ENCODE measurements around the gene INHBB.

The INHBB gene

GRCh38 chr2:120341977-120342376 lies 4.0 kb upstream of the INHBB start:
- H3K9me3 Mint-ChIP-seq: no peaks in the 10 kb centered on the region
- peaks cover 8% of the 10 kb centered on the region for H3K4me1 Mint-ChIP-seq
- H3K27ac Mint-ChIP-seq: no peak overlapping the region
- H3K27me3 Mint-ChIP-seq (ENCODE audit: low read depth): peaks cover 72% of the 10 kb centered on the region
- H3K36me3 Mint-ChIP-seq (ENCODE audit: low read depth): no peaks in the 10 kb centered on the region
- peak overlapping the region; percentile 23 to 54 (median 47) for H3K4me3 Mint-ChIP-seq
- no peak for TF ChIP-seq CTCF (IDR thresholded peaks at IDR 0.05; ENCODE audit: unreplicated experiment in 3 of 3)

- no peaks in the 10 kb centered on the region for H3K36me3 Mint-ChIP-seq (ENCODE audit: low read depth)
- no peaks in the 10 kb centered on the region for H3K9me3 Mint-ChIP-seq
- peaks cover 13% of the 10 kb centered on the region for H3K4me1 Mint-ChIP-seq
- TF ChIP-seq CTCF (IDR thresholded peaks at IDR 0.05; ENCODE audit: unreplicated experiment in 3 of 3): no peak
- H3K4me3 Mint-ChIP-seq: peak overlapping the region; percentile 23 to 54 (median 47)
- no peak overlapping the region for H3K27ac Mint-ChIP-seq
- peaks cover 72% of the 10 kb centered on the region for H3K27me3 Mint-ChIP-seq (ENCODE audit: low read depth)
Observed at GRCh38 chr2:120342446-120342845, 3.5 kb upstream of the INHBB start.

- no peak overlapping the region for H3K27ac Mint-ChIP-seq
- H3K9me3 Mint-ChIP-seq: no peaks in the 10 kb centered on the region
- H3K4me3 Mint-ChIP-seq: peak overlapping the region; percentile 39 to 71 (median 63)
- no peaks in the 10 kb centered on the region for H3K36me3 Mint-ChIP-seq (ENCODE audit: low read depth)
- H3K4me1 Mint-ChIP-seq: peaks cover 19% of the 10 kb centered on the region
- peaks cover 75% of the 10 kb centered on the region for H3K27me3 Mint-ChIP-seq (ENCODE audit: low read depth)
- TF ChIP-seq CTCF (IDR thresholded peaks at IDR 0.05; ENCODE audit: unreplicated experiment in 3 of 3): no peak
Observed at GRCh38 chr2:120343100-120343432, 2.9 kb upstream of the INHBB start.

- Mint-ChIP-seq H3K9me3 (no peaks in the 10 kb centered on the region), H3K4me3 (peak overlapping the region; percentile 39 to 71 (median 66)), H3K36me3 (ENCODE audit: low read depth) (no peaks in the 10 kb centered on the region), H3K27me3 (ENCODE audit: low read depth) (peaks cover 75% of the 10 kb centered on the region), H3K4me1 (peaks cover 23% of the 10 kb centered on the region), H3K27ac (no peak overlapping the region)
- peak; percentile 84 to 88 (median 87) for TF ChIP-seq CTCF (IDR thresholded peaks at IDR 0.05; ENCODE audit: unreplicated experiment in 3 of 3)
Observed at GRCh38 chr2:120343433-120344105, 2.4 kb upstream of the INHBB start.

- no peaks in the 10 kb centered on the region for H3K9me3 Mint-ChIP-seq
- TF ChIP-seq CTCF (IDR thresholded peaks at IDR 0.05; ENCODE audit: unreplicated experiment in 3 of 3): no peak
- no peak overlapping the region for H3K27ac Mint-ChIP-seq
- H3K4me1 Mint-ChIP-seq: peaks cover 29% of the 10 kb centered on the region
- peaks cover 75% of the 10 kb centered on the region for H3K27me3 Mint-ChIP-seq (ENCODE audit: low read depth)
- H3K36me3 Mint-ChIP-seq (ENCODE audit: low read depth): no peaks in the 10 kb centered on the region
- H3K4me3 Mint-ChIP-seq: peak overlapping the region in 1 of 3 experiments; percentile 31
Observed at GRCh38 chr2:120344214-120344975, 1.5 kb upstream of the INHBB start.
